Midbrain (tissue), 1 donor: ENCODE data around the gene TIAM1.
A peak's percentile ranks its signal among the peaks of the same experiment; 100 is the strongest.

ENCODE experiments used
- DNase-seq: peaks from one replicate; lab custom pipeline; 2025; lab: John Stamatoyannopoulos, UW

TIAM1 gene

DNA sequence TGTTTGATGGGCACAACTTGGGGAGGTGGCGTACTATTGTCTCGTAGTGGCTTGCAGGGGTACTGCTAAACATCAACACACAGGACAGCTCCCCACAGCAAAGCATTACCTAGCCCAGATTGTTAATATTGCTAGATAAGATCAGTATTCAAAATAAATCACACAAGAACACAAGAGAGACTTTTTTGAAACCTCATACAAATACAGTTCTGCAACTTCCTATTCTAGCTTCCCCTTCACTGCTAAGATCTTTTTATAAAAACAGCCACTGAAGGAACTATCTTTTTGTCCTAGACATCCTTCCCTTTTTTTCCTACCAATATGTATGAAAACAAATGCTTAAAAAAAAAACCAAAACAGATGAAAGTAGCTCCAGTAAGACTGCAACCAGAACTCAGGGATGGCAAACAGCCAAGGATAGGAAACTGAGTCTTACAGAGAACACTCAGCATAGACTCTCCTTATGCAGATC, 167.9 kb downstream of the TIAM1 start:
- DNase-seq, result no peak

DNA sequence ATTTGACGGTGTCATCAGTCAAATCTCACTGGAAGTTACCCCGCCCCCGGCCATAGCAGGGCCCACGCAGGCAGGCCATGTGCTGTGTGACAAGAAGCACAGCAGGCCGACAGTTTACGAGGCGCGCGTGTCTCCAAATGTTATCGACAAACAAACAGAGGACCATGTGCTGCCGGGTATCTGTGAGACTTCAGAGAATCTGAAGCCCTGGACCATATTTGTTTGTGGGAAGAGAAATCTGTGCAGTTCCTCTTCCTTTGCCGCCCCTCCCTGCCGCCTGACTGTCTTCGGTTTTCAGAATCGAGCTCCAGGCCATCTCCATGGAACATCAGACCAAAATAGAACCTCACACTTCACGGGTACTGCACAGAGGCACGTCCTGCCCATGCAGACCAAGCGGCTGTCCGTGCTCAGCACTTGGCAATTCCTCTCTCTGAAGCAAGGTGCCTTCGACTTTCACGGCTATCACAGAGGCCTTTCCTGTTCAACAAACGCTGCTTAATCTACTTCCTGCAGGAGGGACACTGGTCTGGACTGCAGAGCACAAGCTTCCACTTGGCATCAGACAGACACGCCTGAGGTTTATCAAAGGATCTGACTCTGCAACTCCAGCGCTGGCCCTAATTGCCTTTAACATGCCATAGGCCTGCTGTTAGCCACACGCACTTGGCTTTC, 170.0 kb downstream of the TIAM1 start:
- DNase-seq, result peak; percentile 48

DNA sequence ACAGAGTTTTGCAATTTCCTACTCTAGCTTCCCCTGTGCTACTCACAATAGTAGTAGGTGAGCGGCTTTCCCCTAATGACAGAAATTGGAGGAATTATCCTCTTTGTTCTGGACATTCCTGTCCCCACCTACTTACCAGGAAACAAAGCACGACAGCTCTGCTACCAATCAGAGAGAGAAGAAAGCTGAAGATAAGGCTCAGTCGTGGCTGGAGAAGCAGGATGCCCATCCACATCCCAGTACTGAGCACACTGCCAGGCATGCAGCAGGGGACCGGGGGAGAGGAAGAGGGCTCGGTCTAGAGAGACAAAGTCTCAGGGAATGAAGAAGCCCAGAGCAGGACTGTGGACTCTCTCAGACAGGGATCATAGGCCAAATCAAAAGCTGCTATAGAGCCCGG, 171.7 kb downstream of the TIAM1 start:
- DNase-seq, result no peak

DNA sequence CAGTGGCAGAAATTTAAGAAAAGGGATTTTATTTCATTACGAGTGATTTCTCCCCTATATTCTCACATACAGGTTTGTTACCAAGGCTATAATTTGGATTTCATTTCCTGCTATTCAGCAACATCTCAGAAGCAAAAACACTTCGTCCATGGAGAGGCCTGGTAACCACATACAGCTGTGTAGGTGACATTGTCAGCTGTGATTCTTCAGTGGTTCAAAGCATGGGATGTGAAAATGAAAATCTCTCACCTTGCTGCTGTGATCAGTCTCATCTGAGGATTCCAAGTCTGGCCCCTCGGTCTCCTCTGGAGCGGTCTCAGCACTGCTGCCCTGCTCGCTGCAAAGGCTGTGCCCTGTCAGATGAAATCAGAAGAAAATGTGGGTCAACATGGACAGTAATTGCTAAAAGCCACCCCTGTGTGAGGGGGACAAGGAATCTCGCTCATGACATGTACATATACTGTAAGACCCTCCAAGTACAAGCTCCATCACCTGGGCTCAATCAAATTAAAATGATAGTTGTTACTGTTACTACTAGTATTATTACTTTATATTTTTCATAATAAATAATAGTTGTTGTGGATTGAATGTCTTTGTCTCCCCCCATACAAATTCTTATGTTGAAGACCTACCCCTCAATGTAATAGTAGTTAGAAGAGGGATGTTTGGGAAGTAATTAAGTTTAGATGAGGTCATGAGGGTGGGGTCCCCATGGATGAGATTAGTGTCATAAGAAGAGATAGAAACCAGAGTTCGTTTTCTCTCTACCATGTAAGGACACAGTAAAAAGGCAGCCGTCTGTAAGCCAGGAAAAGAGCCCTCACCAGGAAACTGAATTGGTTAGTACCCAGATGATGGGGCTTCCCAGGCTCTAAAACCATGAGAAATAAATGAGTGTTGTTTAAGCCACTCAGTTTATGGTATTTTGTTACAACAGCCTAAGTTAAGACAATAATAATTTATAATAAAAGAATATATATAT, 179.1 kb downstream of the TIAM1 start:
- DNase-seq, result no peak

DNA sequence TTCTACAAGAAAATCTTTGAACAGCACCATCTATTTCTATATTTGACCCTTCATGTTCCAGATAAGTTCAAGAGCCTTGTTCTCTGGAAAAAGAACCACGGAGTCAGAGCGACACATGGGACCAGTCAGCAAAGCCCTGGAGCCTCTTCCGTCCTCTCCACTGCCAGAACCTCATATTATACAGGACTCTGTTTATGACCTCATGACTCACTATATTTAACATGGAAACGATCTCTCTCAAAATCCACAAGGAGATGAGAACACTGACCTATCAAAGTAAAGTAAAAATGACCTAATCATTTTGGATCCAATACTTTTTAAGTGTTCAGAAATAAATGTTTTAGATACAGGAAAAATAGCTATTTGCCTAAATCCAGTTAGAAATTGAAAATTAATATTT, 181.2 kb downstream of the TIAM1 start:
- peak; percentile 26 for DNase-seq

DNA sequence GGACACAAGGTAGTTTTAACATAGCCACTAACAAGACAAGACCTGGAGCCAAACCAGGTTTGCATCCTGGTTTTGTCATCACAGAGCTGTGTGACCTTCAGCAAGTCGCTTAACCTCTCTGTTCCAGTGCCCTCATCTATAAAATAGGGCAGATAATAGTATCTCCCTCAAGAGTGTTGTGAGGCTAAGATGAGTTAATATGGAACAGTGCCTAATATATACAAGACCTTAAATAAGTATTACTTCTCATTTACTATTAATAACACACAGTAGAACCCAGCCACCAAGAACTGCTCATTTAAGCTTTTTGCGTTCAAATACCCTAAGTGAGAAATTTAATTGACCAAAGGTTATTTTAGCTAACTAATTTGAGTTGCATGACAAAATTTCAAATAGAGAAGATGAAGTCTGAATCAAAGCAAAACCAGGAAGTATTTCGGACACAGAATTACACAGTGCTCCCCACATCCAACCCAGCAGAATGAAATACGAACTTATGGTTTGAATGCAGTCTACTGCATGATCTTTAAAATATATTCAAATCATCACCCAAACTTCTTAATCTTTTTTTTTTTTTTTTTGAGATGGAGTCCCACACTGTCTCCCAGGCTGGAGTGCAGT, 181.9 kb downstream of the TIAM1 start:
- DNase-seq, result no peak

DNA sequence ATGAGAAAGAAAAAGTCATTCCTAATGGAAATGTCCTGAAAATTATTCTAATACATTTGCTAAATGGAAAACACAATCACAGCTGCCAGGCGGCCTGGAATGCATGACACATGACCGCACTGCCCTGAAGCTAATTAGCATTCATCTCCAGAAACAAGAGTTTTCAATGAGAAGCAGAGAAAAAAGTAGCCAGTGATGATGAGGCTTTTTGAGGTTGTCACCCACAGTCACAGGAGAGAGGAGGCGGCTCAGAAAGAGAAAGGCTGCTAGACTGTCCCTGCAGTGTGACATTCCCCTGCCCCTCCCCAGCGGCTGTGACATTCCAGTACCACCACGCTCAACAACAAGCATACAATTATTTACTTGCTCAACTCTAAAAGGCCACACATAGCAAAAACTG, 182.9 kb downstream of the TIAM1 start:
- peak; percentile 80 for DNase-seq

DNA sequence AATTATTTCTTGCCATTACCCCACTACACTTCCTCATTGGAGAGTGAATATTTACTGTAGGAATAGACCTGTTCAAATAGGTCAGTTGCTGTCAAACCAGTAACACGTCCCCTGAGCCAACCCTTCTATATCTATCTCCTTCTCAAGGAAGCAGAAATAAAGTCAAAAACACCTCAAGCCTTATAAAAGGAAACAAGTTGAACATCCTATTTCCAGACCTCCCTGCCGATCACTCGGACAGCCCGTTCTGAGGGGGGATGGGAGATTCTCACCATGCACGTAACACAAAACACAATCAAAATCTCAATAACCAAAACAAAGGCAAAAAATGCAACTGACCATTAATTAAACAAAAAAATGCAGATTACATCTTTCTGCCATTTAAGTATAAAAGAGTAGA, 184.3 kb downstream of the TIAM1 start:
- DNase-seq, result peak; percentile 54

DNA sequence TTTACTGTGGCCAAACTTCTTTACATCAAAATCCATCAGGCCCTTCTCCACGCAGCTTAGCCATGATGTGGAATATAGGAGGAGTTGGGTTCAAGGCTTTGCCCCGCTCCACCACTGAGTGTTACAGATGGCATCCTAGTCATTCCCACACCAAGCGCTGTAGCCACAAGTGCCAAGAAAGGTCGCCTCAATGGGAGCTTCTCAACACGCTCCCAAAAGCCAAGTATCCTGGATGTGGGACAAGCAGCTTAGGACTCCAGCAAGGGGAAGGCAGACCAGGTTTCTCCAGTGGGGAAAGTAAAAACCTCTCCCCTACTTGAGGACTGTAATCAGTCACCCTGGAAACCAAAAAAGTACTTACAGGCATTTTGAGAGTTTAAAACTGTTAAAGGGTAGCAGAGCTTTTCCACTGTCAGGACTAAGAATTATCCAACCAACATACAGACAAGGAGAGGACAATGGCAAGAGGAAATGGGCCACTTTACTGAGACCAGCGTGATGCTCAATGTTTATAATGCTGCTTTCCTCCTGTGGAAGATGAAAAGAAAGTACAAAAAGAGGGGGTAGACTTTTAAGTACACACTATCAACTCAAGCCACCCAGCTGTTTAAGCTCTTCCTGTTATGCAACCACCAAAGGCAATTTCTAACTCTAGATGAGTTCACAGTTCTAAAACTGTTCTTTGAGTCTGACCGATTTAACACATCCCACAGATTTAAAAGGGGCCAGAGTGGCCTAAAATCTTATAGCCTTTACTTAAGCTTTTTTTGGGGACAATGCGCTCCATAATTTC, 185.1 kb downstream of the TIAM1 start:
- DNase-seq, result peak; percentile 54

DNA sequence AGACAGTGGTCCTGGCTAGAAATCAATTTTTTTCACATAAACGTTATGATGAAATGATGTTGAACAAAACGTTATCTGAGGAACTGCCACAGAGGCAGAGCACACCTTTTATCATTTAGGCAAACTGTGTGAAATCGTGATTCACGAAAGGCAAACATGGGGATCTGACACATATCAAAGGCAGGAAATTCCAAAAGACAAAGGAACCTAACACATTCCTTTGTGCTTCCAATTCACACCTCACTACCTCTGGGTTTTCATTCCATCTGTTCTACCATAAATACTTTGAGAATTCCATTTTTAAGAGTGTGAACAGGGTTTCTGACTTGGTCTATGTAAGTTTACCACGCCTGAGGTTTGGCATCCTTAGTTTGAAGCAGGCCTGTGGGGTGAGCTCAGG, 186.3 kb downstream of the TIAM1 start:
- DNase-seq, result no peak

DNA sequence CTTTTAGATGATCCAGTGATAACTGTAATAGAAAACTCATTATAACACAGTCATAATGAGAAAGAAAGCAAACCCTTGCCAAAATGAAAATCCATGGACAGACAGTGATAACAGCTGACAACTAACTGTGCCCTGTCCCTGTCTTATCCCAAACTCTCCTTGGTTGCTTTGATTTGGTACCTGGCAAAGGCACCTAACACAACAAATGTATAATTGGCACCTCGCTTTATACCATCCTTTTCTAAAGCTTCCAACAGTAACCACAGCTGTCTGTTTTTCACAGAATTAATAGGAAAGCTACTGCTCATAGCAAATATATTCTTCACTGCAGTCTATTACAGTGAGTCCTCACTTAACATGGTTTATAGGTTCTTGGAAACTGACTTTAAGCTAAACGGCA, 187.4 kb downstream of the TIAM1 start:
- no peak for DNase-seq

DNA sequence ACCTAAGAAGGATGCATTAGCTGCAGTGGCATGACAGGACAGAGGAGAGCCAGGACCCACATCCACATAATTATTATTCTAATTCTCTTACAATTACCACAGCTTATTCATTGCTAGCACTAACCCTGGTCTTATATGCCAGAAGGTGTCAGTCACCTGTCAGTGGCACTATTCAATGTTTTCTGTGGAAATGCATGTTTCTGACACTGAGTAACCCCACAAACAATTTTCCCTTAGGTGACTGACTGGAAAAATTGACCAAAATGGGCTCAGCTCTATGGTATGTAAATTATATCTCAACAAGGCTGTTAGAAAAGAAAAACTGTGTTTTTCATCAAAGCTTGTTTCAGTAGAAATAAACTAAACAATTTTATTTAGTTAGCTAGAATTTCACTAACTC, 187.9 kb downstream of the TIAM1 start:
- no peak for DNase-seq

DNA sequence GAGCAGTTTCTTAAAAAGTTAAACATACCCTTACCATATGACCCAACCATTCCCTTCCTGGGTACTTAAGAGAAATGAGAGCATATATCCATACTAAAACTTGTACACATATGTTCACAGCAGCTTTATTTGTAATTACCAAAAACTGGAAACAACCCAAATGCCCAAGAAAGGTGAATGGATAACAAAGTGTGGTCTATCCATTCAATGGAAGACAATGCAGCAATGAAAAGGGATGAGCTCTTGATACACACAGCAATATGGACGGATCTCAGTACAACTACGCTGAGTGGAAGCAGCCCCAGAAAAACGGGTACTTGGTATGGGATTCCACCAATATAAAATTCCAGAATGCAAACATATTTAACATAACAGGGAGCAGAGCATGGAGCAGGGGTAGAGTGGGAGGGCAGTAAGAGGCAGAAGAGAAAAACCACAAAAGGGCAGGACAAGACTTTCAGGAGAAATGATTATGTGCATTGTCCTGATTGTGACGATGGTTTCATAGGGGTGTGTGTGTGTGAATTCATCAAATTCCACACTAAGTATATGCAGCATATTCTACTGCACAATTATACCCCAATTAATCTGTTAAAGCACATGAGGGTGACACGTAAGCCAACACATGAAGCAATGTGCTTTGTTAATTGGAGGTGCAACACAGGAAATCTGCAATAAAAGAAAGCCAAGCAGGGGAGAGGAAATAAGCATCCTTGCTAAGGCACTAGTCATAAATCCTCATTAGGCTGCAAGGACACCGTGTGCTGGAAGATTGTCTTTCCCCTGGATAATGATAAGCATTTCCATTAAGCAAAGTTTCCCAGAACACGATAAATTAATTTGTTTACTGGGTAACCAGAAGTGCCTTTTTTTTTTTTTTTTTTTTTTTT, 192.7 kb downstream of the TIAM1 start:
- DNase-seq, result no peak

DNA sequence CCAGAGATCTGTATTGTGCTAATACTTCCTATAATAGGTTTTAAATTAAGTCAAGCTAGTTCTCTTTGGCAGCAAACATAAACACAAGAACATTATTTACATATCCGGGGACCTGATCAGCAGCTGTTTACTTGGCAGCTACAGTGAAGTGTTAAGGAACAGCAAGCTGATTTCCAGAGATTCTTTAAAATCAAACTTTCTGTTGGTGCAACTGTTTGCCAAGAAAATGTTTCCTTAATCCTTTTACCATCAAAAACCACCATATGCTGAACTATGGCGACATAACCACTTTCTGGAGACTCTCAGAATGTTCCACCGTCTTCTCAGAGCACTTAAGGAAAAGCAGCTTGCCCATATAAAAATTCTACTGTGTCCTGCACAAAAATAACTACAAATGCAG, 198.8 kb downstream of the TIAM1 start:
- no peak for DNase-seq

DNA sequence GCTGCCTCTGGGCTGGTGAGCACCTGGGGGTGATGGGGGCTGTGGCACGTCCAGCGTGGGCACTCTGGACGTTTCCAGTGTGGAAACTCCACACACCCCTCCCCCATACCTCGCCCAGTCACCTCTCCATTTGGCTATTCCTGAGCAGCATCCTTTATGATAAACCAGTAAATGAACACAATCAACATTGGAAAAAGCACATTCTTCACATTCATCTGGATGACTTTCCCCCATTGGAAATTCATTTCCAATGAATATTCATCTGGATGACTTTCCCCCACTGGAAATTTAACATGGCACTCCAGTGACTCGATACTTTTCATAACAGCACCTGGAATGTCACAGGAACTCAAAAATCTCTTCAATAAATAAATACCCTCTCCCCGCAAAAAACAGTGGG, 201.0 kb downstream of the TIAM1 start:
- DNase-seq, result no peak

DNA sequence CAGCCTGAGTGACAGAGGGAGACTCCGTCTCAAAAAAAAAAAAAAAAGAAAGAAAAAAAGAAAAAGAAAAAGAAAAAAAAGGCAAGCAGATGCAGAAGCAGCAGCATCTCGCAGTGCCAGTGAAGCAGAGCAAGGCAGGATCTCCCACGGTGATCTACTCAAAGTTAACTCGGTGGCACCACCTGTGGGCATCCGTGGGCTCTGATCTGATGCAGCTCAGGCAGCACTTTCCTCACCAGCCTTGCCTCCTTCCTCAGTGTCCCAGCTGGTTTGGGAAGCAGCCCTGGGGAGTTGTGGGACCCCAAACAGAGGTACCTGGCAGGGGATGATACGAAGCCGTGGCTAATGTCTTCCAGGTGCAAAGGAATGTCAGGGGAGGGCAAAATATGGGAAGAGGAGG, 201.5 kb downstream of the TIAM1 start:
- no peak for DNase-seq

DNA sequence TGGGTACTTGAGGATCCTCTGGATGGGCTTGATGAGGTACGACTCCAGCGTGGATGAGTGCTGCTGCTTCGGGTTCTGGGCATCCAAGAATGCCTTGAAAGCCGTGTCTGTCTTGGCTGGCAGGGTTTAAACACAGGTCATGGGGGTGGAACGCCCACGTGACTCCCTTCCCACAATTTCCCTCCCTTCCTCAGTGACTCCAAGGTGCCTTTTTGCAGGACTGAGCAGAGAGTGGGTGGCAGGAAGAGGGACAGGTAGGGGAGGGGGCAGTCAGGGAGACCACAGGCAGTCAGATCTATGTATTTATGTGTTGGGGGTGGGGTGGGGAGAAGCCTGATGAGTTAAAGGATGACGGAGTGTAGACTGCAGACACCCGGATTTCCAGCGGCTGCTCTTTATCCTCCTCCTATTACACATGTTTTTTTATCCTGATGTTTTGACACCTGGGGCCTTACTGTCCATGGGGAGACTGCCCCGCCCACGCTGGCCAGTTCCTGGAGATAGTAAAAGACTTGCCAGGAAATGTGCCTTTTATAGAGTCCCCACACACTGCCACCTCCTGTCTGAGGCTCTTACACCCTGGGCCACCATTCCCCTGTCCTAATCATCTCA, 202.6 kb downstream of the TIAM1 start:
- no peak for DNase-seq

DNA sequence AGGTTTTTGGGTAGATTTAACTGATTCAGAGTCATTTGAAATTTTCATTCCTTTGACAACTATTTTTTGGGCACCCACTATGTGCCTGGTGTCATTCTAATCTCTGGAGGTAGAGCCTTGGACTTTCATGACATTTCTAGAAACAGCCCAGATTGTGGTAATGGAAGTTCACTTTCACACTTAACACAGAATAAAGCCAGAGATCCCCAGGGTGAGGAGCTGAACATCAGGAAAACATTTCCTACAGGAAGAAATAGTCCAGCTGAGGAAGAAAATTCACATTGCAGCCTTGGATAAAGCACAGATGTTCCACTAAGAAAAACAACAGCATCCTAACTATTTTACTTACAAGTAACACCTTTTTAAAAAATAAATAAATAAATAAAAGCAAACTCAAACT, 203.4 kb downstream of the TIAM1 start:
- no peak for DNase-seq

DNA sequence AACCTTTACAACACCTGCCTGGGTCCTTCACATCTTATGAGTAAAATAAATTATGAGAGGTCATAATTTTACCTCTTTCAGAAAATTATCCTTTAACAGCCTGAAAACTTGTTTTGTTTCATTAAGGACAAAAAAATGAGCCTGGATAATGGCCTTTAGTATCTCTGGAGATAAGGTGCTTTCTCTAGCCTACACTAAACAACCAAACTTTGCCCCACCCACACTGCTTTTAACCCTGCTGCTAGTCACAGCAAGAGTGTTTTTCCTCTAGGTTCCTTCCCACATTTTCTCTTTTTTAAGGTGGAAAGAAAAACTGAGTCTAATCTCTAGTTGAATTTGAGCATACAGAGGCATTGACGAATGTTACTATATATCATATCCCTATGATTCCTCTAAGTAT, 204.0 kb downstream of the TIAM1 start:
- no peak for DNase-seq

DNA sequence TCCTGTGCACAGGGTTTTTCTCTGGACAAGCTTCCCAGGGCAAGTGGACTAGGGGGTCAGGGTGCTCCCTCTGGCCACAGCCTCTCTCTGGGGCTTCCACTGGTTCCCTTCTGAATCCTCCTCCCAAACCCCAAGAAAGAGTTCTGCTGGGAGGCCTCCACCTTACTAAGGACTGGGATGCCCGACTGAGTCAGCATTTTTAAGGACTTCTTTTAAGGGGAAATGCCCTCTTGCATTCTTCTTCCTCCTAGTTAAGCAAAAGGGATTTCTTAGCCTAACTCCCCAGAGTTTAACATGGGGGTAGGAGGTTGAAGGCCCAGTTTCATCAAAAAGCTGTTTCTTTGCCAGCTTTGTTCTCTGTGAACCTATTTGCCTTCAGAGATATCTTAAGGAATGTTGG, 206.1 kb downstream of the TIAM1 start:
- no peak for DNase-seq
